ENCODE results near the gene RPL31.
A peak's percentile ranks its signal among the peaks of the same experiment; 100 is the strongest.
"Not testable (repeated sequence)": the region's sequence is repeated elsewhere in the genome, so short reads cannot be mapped to it uniquely, and the experiment has no call there.

The RPL31 gene

DNA sequence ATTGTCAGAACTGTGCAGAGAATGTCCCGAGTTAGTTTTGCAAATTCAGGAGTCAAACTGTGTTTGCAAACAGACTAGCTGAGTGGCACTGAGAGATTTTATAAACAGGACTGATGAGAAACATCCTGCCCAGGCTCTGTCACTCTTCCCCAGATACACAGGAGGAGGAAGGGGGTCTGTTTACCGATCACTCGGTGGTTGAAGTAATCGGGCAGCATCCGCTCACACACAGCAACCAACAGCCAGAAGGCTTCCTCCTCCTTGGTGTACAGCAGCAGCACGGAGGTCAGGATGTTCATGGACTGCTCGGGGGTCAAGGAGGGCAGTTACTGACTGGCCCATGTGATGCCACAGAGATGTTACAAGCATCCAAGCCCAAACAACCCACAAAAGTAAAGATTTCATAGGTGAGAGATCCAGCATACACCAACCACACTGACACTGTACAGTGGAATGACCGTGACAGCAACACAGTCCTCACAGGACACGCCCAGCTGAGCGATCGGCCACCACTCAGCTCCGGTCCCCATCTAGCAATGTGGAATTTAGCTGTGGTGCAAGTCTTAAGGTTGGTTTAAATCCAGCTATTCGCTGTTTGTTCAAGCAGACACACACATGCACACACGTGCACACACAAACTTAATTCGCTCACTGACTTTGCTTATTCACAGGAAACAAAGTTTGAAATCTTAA is 30.1 kb downstream of the RPL31 start:
- DNase-seq = no peak

DNA sequence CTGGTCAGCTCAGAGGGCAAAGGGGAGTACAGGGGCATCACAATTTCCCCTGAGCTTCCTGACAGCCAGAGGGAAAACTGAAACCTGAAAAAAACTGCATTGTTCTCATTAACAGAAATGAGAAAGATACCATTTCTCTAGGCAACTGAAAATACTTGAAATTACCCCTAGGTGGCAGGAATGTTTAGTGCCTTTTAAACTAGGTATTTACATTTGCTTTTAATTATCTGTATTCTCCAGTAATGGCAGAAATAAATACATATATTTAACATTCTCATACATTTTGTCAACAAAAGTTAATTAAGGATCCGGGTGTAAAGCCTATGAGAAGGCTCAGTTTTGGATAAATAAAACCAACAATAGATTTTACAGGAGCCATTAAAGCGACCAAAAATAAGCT is 34.5 kb downstream of the RPL31 start:
- DNase-seq = peak; percentile 10

DNA sequence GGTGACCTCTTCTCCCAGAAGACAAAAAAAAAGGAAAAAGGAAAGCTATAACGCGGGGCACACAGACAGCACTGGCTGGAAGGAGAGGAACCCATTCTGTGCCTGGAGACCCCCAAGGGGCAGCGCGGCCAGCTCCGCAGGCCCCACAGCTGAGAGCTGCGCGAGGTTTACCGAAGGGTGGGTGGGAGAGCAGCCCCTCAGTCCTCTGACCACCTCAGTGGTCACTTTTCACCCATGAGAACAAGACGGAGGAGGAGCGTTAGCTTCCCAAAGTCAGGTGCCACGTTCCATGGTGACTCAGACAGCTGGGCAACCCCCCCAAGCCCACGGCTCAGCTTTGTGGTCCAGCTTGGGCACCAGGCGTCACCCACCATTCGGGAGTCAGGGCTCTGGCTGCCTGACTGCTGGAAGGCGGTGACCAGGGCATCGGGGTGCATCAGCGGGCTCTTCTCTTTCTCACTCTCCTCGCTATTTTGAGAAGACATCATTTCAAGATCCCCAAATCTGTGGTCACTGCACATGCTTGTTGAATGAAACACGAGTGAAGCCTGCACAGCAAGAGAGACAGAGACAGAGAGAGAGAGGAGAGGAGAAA is 35.2 kb downstream of the RPL31 start:
- DNase-seq = no peak

DNA sequence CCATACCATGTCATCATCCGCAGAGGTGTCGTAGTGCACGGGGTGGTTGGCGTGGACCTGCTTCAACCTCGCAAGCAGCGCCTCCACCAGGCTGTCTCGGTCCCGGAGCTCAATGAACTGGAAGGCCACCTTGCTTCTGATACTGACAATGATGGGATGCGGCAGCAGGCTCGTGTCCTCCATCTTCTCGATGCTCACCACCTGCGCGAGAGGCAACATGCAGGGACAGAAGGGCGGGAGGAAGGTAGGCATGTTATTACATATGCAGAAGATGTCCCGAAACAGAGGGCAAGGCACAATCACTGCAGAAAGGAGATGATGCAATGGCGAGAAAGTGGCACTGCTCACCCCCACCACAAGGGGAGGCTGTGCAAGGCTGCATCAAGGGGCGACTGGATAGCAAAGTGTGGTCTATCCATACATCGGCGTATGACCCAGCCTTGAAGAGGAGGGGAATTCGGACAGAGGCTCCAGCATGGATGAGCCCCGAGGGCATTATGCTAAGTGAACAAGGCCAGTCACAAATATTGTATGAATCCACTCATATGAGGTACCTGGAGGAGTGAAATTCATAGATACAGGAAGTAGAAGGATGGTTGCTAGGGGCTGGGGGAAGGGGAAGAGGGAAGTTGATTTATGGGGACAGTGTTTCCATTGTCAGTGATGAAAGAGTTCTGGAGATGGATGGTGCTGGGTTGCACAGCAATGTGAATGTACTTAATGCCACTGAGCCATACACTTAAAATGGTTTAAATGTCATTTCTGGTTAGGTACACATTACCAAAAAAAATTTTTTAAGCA is 36.6 kb downstream of the RPL31 start:
- peak; percentile 25 for DNase-seq

DNA sequence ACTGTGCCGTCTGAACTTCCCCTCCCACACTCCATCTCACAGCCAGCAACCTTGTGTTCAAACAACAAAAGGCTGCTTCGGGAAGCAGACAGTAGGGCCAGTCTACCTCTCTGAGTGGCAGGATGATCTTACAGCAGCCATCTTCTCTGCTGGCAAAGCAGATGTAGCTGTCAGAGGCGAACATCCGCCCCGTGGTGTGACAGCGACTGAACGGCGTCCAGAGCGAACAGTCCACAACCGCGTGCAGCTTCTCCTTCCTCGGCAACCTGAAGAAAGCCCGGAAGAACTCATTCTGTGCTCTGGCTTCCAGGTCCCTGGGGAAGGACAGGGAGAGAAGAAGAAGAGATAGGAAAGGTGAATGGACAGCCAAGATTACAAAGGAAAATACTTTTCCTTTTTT is 38.0 kb downstream of the RPL31 start:
- no peak for DNase-seq

DNA sequence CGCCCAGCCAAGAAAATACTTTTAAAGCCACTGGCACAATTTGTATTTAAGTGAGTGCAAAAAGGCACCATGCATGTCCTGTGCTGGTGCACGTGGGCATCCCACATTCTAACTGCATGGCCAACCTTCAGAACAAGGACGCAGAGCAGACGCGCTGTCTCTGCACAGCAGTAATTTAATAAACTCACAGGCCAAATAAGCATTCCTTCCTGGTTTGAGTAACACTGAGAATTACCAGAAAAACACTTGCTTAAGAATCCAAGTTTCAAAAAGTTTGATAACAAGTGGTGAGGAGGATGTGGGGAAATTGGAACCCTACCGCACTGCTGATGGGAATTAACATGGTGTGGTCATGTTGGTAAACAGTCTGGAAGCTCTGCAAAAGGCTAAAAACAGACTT is 38.7 kb downstream of the RPL31 start:
- no peak for DNase-seq

DNA sequence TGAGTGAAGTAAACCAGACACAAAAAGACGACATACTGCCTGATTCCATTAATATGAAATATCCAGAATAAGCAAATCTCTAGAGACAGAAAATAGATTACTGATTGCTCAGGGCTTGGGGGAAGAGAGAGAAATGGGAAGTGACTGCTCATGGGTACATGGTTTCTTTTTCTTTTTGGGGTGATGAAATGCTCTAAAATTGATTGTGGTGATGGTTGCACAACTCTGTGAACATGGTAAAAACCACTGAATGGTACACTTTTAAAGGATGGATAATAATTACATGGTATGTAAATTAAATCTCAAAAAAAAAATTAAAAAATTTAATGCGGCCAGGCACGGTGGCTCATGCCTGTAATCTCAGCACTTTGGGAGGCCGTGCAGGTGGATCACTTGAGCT is 39.3 kb downstream of the RPL31 start:
- no peak for DNase-seq

DNA sequence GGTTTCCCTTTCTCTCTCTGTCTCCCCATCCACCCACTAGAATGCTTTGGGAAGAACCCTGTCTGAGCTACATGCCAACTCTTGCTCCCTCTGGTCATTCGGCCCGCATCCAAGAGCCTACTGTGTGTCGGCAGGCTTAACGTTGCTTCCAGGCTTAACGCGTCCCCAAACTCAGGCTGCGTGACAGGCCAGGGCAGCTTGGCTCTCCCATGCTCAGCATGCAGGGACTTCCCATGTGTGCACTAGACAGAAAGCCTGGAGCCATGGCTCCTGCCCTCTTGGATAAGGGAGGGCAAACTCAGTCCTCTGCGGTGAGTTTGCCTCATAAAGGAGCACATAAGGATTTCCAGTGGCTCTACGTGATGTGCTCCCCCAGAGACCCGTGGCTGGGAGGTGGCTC is 43.2 kb downstream of the RPL31 start:
- DNase-seq = no peak

DNA sequence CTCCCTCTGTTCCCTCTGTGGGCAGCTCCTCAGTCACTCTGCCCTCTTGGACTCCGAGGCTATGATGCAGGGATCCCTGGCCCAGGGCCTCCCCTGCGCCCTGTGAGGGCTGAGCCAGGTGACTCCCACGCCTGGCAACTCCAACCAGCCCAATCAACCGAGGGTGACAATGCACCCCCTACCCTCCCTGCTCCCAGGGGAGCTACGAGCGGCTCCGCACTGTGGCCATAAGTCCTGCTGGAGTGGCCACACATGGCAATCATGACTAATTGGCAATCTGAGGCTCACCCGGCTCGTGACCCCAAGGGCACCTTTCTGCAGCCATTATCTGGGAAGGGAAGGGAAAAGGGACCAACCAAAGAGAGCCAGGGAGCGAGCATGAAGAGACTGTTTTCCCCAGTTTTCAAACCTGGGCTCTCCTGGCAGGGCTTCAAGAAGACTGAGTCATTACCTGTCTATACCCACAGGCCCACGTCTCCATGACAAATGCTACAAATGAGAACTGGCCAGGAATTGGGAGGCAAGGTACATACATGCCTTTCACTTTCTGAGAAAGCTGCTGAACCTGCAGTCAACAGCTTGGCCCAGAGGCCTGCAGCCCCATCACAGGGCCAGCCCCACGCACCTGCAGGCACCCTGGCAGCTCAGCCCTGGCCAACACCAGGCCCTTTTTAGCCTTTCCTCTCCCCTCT is 45.1 kb downstream of the RPL31 start:
- peak; percentile 2 for DNase-seq

DNA sequence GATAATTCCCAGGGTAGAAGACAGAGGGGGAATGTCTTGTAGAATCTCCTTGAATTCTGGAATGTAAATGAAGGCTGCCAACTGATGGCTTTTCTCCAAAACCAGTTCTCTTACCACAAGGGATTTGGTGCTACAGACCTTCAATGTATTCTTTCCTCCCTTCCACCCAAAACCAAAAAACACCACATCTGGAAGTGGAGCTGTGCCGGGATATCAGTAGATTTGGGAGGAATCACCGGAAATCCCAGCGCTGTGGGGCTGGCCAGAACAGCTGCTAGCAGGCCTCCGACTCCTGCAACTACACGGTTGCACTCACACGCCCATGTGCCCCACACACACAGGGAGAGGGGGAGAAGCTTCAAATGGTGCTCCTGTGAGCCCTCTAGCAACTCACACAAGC is 45.7 kb downstream of the RPL31 start:
- DNase-seq = no peak

DNA sequence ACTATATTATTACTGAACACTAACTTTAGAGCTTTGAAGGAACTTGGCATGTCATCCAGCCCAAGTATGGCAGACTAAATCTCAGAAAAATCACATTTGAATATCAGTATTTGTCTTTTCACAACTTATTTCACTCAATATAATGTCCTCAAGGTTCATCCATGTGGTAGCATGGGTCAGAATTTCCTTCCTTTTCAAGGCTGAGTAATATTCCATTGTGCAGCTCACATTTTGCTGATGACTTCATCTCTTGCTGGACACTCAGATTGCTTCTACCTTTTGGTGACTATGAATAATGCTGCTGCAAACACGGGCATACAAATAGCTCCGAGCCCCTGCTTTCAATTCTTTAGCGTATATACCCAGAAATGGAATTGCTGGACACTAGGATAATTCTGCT is 46.7 kb downstream of the RPL31 start:
- DNase-seq = no peak

GRCh38 chr2:101050886-101051285 is 48.8 kb downstream of the RPL31 start:
- DNase-seq = not testable (repeated sequence)

DNA sequence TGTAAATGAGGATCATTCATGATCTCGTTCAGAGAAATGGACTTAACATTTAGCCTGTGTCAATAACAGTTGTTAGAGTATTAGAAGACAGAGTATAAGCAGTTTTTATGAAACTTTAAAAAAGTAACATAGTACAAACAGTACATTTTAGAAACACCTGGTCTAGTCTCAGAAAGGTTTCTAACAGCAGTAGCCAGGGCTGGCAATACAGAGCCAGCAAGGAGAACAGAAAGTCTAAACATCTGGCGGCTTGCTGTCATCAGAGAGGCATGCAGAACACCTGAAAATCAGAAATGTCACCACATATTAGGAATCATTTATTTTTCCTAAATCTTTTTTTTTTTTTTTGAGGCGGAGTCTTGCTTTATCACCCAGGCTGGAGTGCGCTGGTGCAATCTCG is 50.1 kb downstream of the RPL31 start:
- DNase-seq = no peak

GRCh38 chr2:101053117-101053516 is 51.0 kb downstream of the RPL31 start:
- no peak for DNase-seq

Measured in NCI-H69 (cell line).